HG03095 (cell line): Measurements from ENCODE around the gene LAMA2.

Experiments
- ATAC-seq: cut with Tn5 transposase; IDR thresholded peaks from one replicate; pipeline ENCODE4 v1.9.1; 2021; ENCODE audit warnings: moderate library complexity; ENCODE audit not compliant: unreplicated experiment

Gene LAMA2

DNA sequence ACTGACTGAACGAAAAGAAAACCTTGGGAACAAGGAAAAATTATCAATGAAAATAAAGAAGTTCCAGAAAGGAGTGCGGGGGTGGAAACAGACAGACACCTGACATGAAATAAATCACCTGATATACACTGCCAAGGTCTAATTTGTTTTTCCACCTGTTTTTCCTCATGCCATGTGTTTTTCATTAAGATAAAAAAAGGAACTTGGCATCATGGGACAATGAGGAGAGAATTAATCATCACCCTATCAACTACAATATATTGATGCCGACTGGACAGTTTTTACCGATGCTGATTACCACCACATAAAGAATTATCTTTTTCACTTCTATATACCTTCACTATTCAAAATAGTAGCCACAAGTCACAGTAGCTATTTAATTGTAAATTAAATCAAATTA lies 593.9 kb downstream of the LAMA2 start:
- ATAC-seq, result no peak

GRCh38 chr6:129478379-129478778 lies 595.4 kb downstream of the LAMA2 start:
- ATAC-seq, result no peak

- no peak for ATAC-seq
These were observed 598.8 kb downstream of the LAMA2 start for GRCh38 chr6:129481706-129482105.

DNA sequence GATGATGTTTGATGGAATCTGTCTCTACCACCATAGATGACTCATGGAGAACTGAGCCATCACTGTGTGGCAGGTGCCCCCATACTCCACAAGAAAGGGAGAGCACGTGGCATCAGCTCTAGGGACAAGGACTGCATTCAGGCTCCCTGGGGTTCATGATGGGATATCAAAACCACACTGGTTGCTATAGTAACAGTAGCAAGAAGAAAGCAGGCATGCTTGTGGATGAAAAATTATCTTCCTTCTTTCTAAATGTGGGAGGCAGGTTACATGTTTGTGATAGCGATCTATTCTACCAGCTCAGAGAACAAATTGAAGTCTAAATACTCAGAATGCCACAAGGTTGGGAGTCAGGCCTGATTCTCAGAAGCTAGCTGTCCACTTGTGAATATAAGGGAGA lies 602.8 kb downstream of the LAMA2 start:
- ATAC-seq, result no peak

DNA sequence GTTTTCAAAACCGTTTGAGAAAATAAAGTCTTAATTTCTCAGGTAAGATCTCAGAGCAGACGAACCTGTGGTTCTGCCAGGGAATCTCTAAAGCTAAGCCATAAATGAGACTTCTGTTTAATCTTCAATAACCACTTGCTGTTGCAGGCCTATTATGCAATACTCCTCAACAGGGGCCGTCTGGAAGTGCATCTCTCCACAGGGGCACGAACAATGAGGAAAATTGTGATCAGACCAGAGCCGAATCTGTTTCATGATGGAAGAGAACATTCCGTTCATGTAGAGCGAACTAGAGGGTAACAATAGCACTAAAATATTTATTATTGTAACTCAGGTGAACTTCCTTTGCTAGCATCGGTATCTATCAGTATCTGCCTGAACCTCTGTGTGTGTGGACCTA lies 603.4 kb downstream of the LAMA2 start:
- no peak for ATAC-seq

- no peak for ATAC-seq
These were observed 605.4 kb downstream of the LAMA2 start for GRCh38 chr6:129488313-129488712.

GRCh38 chr6:129489215-129489765 lies 606.4 kb downstream of the LAMA2 start:
- no peak for ATAC-seq

GRCh38 chr6:129490521-129491255 lies 607.8 kb downstream of the LAMA2 start:
- ATAC-seq, result peak; percentile 85

DNA sequence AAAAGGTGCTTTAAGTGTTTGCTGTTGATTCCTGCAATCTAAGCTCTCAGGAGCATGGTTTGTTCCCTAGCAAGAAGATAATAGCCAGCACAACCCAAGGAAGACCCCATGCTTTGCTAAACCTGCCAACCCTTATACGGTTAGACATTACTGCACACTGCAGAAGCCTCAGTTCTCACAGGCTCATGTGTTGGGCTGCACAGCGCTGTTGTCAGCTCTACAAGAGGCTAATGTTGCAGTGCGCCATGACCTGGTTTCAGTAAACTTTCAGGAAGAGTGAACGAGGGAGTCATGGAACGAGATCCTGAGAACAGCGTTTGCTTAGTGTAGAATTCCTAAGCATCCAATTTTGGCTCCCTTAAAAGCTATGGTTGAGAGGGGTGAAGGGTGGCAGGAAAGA lies 608.5 kb downstream of the LAMA2 start:
- peak; percentile 10 for ATAC-seq

GRCh38 chr6:129492260-129492659 lies 609.3 kb downstream of the LAMA2 start:
- no peak for ATAC-seq

DNA sequence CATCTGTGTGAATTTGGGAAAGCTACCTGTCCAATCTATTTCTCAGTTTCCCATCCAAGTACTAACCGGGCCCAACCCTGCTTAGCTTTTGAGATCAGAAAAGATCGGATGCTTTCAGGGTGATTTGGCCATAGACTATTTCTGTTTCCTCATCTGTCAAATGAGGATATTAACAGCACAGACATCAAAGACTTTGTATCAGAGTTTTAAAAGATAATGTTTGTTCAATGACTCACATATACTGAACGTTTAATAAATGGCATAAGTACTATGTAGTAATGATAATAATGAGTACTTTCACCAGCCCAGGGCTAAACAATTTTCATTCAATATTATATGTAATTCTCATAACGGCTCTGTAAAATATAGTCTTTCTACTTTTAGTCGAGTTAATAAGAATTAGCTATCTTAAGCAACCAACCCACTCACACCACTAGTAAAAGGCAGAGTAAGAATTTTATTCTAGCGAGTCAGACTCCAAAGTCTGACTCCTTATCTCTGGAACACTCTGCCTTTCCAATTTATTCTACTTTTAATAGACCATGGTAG lies 610.5 kb downstream of the LAMA2 start:
- no peak for ATAC-seq

- ATAC-seq, result no peak
These were observed 611.2 kb downstream of the LAMA2 start for GRCh38 chr6:129494099-129494498.

- ATAC-seq, result no peak
These were observed 611.6 kb downstream of the LAMA2 start for GRCh38 chr6:129494586-129494985.

DNA sequence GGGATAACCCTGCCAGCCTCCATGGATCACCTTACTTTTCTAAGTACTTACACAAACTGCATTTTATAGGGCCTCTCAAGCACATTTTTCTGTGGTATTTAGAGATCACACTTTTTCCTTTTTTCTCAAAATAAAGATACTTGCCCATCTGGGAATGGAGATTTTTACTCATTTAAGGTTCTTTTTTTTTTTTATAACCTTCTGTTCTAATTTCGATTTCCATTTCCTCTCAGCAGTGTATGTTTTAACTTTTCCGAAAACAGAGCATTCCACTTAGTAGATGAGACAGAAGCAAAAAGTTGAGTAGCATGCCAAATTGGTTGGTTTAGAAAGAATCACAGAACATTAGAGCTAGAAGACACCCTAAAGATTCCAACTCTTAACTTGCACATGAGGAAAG lies 612.7 kb downstream of the LAMA2 start:
- ATAC-seq, result no peak

GRCh38 chr6:129497481-129498441 lies 614.8 kb downstream of the LAMA2 start:
- no peak for ATAC-seq

DNA sequence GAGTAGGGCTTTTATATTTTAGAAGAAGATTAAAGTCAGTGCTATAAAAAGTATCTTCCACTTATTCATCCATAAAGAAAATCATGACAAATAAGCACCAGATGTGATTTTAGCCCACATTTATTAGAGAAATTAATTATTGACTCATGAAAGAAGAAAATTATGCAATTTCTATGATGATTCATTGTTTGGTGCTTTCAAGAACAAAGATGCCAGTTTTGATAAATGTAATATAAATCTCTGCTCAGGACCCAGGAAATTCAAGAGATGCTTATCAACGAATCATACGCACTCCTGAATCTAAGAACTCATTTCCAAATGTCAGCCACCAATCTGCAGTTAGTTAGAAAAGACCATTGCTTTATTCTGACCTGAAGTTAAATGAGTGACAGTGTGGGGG lies 615.6 kb downstream of the LAMA2 start:
- ATAC-seq, result no peak

DNA sequence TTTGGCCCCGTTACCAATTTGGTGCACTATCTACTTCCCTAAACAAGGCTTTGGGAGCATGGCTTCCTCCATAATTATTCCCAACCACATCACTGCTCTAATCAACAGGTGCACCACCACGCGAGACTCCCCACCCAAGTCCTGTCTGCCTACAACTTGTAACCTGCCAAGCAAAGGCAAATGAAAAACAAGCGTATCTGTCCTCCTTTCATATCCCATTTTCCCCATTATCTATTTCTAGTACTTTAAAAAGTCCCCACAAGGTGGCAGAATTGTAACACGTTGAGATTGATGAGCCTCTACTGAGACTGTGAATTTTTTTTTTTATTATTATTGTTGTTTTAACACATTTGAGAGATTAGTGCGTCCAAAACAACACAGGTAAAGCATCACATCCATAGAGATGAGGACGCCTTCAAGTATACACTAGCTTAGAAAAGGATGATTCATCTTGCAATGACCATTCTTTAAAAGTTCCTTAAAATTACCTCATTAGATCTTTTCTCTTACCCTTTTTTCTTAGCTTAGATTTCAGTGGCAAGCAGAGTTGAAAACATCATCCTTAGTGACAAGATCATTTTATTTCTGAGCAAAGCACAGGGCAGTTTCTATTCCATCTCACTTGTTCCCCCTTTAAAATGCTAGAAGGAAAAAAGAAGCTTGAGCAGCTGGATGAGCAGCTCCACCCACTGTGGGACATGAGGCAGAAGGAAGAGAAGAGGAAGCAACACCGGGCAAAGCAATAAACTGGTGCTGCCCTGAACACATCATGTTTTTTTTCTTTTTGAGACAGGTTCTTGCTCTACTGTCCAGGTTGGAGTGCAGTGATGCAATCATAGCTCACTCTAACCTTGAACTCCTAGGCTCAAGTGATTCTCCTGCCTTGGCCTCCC lies 616.3 kb downstream of the LAMA2 start:
- ATAC-seq, result no peak

GRCh38 chr6:129499843-129500219 lies 616.9 kb downstream of the LAMA2 start:
- ATAC-seq, result no peak

DNA sequence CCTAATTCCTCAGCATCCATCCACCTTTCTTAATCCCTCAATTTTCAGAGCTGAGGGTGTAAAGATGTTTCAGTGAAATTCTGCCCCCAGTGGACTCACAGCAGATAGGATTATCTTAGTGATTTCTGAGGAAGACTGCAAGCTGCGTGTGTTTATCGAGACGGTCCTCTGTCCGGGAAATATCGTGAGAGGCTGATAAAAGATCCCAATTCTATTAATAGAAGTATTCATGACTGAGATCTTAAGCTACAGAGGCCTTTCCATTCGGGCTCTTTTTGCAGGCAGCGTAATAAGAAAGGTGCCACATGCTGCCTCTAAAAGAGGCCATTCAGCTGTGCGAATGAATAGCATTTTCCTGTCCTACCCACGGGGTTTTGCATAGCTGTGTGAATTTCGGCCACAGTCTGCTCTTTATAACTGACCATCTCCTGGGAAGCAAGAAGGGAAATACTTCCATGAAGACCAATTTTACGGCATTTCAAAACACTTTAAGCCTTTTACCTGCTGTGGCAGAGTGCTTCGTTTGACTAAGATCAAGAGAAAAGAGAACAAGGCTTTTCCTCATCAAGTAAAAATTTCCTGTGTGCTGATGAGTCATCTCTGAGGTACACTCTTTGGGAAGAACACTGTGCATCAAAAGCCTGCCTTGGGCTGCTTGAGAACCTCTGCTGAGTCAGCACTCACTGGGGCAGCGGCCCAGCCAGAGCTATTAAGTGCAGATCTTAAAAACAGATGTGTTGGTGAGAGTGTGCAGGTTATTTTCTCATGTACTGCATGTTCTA lies 618.2 kb downstream of the LAMA2 start:
- ATAC-seq, result no peak
